HEK293 (cell line): ENCODE results near the gene PTPRF.

Source experiments
- CTCF ChIA-PET: fragments of 350-600 bp; formaldehyde crosslinking; extraction: SDS; loops from one replicate; lab custom pipeline; 2021; ENCODE audit warnings: antibody characterized with exemption; lab: Yijun Ruan, JAX
- POLR2A ChIA-PET: fragments of 300-600 bp; formaldehyde crosslinking; extraction: SDS; loops from one replicate; lab custom pipeline; 2020; ENCODE audit warnings: antibody characterized with exemption, inconsistent platforms; lab: Yijun Ruan, JAX
- H3K27ac ChIP-seq: fragments of 200-500 bp; sonication (Bioruptor generic); 2 replicates; pipeline ENCODE4 v1.5.1; 2014; ENCODE audit warnings: low read depth, low read length, control low read depth, inconsistent platforms; ENCODE audit errors: extremely low read depth
- H3K36me3 ChIP-seq, 2 experiments: fragments of 200-500 bp in 1 of 2; sonication (Bioruptor generic) in 1 of 2; 1 replicate in 1 of 2; 2 replicates in 1 of 2; pipeline ENCODE4 v1.5.1; 2014 to 2017; ENCODE audit warnings: inconsistent platforms in 2 of 2, low read length in 2 of 2; ENCODE audit not compliant: control insufficient read depth in 2 of 2, insufficient read depth in 1 of 2
- H3K4me1 ChIP-seq: fragments of 200-500 bp; sonication (Bioruptor generic); 2 replicates; pipeline ENCODE4 v1.5.1; 2014; ENCODE audit warnings: mild to moderate bottlenecking, low read length, inconsistent platforms; ENCODE audit not compliant: control insufficient read depth, insufficient read depth
- H3K4me3 ChIP-seq: 2 replicates; pipeline ENCODE4 v1.5.1; 2011; ENCODE audit warnings: low read depth, mild to moderate bottlenecking, control low read depth, low read length, moderate library complexity
- H3K9me3 ChIP-seq: fragments of 200-500 bp; sonication (Bioruptor generic); 2 replicates; pipeline ENCODE4 v1.5.1; 2014; ENCODE audit warnings: low read depth, low read length, inconsistent platforms; ENCODE audit not compliant: control insufficient read depth, insufficient read depth
- ELK4 ChIP-seq: IDR thresholded peaks from 2 replicates; pipeline ENCODE4 v1.6.1; 2011; ENCODE audit warnings: mild to moderate bottlenecking, low read depth, low read length, borderline replicate concordance
- KLF8 ChIP-seq: fragments of 450-650 bp; formaldehyde crosslinking; IDR thresholded peaks from 2 replicates; pipeline ENCODE4 v1.5.1; 2016; ENCODE audit warnings: missing biosample characterization, missing genetic modification characterization
- SCRT2 ChIP-seq: fragments of 450-650 bp; formaldehyde crosslinking; IDR thresholded peaks from 2 replicates; pipeline ENCODE4 v1.5.1; 2016; ENCODE audit warnings: missing biosample characterization, missing genetic modification characterization
- SETDB1 ChIP-seq: IDR thresholded peaks from one replicate; pipeline ENCODE4 v1.6.1; 2017; ENCODE audit warnings: mild to moderate bottlenecking, low read length, moderate library complexity, mixed read lengths; ENCODE audit not compliant: insufficient read length
- SP3 ChIP-seq: fragments of 450-650 bp; formaldehyde crosslinking; IDR thresholded peaks from 2 replicates; pipeline ENCODE4 v1.5.1; 2016; ENCODE audit warnings: missing biosample characterization, missing genetic modification characterization
- WT1 ChIP-seq: fragments of 450-650 bp; formaldehyde crosslinking; IDR thresholded peaks from 2 replicates; pipeline ENCODE4 v1.5.1; 2016; ENCODE audit warnings: missing biosample characterization, missing genetic modification characterization
- ZBTB10 ChIP-seq: fragments of 450-650 bp; formaldehyde crosslinking; IDR thresholded peaks from 2 replicates; pipeline ENCODE4 v1.5.1; 2016; ENCODE audit warnings: missing biosample characterization, missing genetic modification characterization
- ZBTB49 ChIP-seq: fragments of 450-650 bp; formaldehyde crosslinking; IDR thresholded peaks from 2 replicates; pipeline ENCODE4 v1.5.1; 2016; ENCODE audit warnings: missing biosample characterization, missing genetic modification characterization, low read depth
- ZFHX2 ChIP-seq: fragments of 450-650 bp; formaldehyde crosslinking; conservative IDR thresholded peaks from 2 replicates; pipeline ENCODE4 v1.5.1; 2016; ENCODE audit warnings: missing biosample characterization, missing genetic modification characterization
- ZNF404 ChIP-seq: fragments of 450-650 bp; formaldehyde crosslinking; IDR thresholded peaks from 2 replicates; pipeline ENCODE4 v1.5.1; 2017; ENCODE audit warnings: missing biosample characterization, missing genetic modification characterization
- ZNF433 ChIP-seq: fragments of 450-650 bp; formaldehyde crosslinking; IDR thresholded peaks from 2 replicates; pipeline ENCODE4 v1.5.1; 2016; ENCODE audit warnings: missing biosample characterization, missing genetic modification characterization, low read depth
- ZNF610 ChIP-seq: fragments of 450-650 bp; formaldehyde crosslinking; IDR thresholded peaks from 2 replicates; pipeline ENCODE4 v1.5.1; 2016; ENCODE audit warnings: missing biosample characterization, missing genetic modification characterization, borderline replicate concordance
- ZNF830 ChIP-seq: fragments of 450-650 bp; IDR thresholded peaks from 2 replicates; pipeline ENCODE4 v1.5.0; 2018; ENCODE audit warnings: missing biosample characterization, missing genetic modification characterization, low read depth, mild to moderate bottlenecking, moderate library complexity
- ZSCAN16 ChIP-seq: fragments of 450-650 bp; formaldehyde crosslinking; IDR thresholded peaks from 2 replicates; pipeline ENCODE4 v1.5.1; 2016; ENCODE audit warnings: missing biosample characterization, missing genetic modification characterization
- ZSCAN18 ChIP-seq: fragments of 450-650 bp; formaldehyde crosslinking; IDR thresholded peaks from 2 replicates; pipeline ENCODE4 v1.5.1; 2016; ENCODE audit warnings: missing biosample characterization, missing genetic modification characterization
- ZXDB ChIP-seq: fragments of 450-650 bp; formaldehyde crosslinking; IDR thresholded peaks from 2 replicates; pipeline ENCODE4 v1.5.1; 2016; ENCODE audit warnings: missing biosample characterization, missing genetic modification characterization

PTPRF gene

GRCh38 chr1:43540653-43541071 lies 10.0 kb downstream of the PTPRF start:
- Histone ChIP-seq H3K4me3 (no peak overlapping the region), H3K9me3 (no peaks in the 10 kb centered on the region), H3K27ac (no peak overlapping the region), H3K4me1 (peaks cover 3% of the 10 kb centered on the region; the same call in 1 of the 2 replicates), H3K36me3 (peaks cover 0 to 72% of the 10 kb centered on the region in 2 experiments; a peak in 1 of 3 replicates)
- TF ChIP-seq ZFHX2 = 0 out of 2 replicates have a peak, but pooled peaks have one; percentile 6
- no peak for TF ChIP-seq ZBTB10 (tag by site-specific recombination)
- ChIA-PET POLR2A (no interaction called here), CTCF (interaction anchor here (1.0 kb wide), 1 partner anchor 60 kb away, joined by 3 read pairs; no protein-coding TSS in a partner anchor)

GRCh38 chr1:43541141-43541540 lies 10.5 kb downstream of the PTPRF start:
- ChIA-PET CTCF (interaction anchor here (0.8 to 1.0 kb wide), 2 partner anchors 13 to 59 kb away, joined by 3 to 5 read pairs; no protein-coding TSS in a partner anchor), POLR2A (no interaction called here)
- H3K36me3 ChIP-seq = peaks cover 0 to 74% of the 10 kb centered on the region in 2 experiments; a peak in 1 of 3 replicates
- no peaks in the 10 kb centered on the region for H3K9me3 ChIP-seq
- H3K27ac ChIP-seq = no peak overlapping the region
- no peak overlapping the region for H3K4me3 ChIP-seq
- peaks cover 3% of the 10 kb centered on the region; the same call in 1 of the 2 replicates for H3K4me1 ChIP-seq
- no peak for TF ChIP-seq ZXDB (tag by site-specific recombination)
- no peak for TF ChIP-seq SETDB1

- peaks cover 0 to 81% of the 10 kb centered on the region in 2 experiments; a peak in 2 of 3 replicates for H3K36me3 ChIP-seq
- TF ChIP-seq ZNF433 (tag by site-specific recombination) (no peak), KLF8 (no peak), ZNF404 (tag by site-specific recombination) (no peak), ELK4 (no peak), ZNF610 (tag by site-specific recombination) (no peak), SCRT2 (tag by site-specific recombination) (no peak)
- ChIA-PET CTCF (interaction anchor here (0.8 kb wide), 1 partner anchor 12 kb away, joined by 5 read pairs; no protein-coding TSS in a partner anchor), POLR2A (no interaction called here)
- H3K27ac ChIP-seq = no peak overlapping the region
- H3K9me3 ChIP-seq = no peaks in the 10 kb centered on the region
- no peak overlapping the region for H3K4me3 ChIP-seq
- peaks cover 3% of the 10 kb centered on the region; the same call in 1 of the 2 replicates for H3K4me1 ChIP-seq
Measured at GRCh38 chr1:43541721-43542401, 11.2 kb downstream of the PTPRF start.

GRCh38 chr1:43542527-43543458 lies 12.1 kb downstream of the PTPRF start:
- H3K4me1 ChIP-seq = peaks cover 3% of the 10 kb centered on the region; the same call in 1 of the 2 replicates
- no peak overlapping the region for H3K27ac ChIP-seq
- POLR2A ChIA-PET = no interaction called here
- peaks cover 0 to 87% of the 10 kb centered on the region in 2 experiments; a peak in 2 of 3 replicates for H3K36me3 ChIP-seq
- CTCF ChIA-PET = interaction anchor here (0.8 to 1.3 kb wide), 3 partner anchors 9 to 13 kb away, joined by 3 to 7 read pairs (median 4); partner anchors contain the start of gene PTPRF
- no peak overlapping the region for H3K4me3 ChIP-seq
- no peaks in the 10 kb centered on the region for H3K9me3 ChIP-seq
- TF ChIP-seq WT1 (no peak), ZSCAN18 (tag by site-specific recombination) (no peak), ZSCAN16 (no peak), ZNF830 (tag by site-specific recombination) (no peak), ZBTB49 (tag by site-specific recombination) (no peak), SP3 (no peak)
